ENCODE results near the gene NHEJ1. TPM values are rescaled to one million over a fixed set of nuclear protein-coding genes. Genes with fewer than 3 reads are reported as not detected.

Gene NHEJ1
- total RNA-seq, 1 experiment from 2014 or later = 20.8 TPM

DNA sequence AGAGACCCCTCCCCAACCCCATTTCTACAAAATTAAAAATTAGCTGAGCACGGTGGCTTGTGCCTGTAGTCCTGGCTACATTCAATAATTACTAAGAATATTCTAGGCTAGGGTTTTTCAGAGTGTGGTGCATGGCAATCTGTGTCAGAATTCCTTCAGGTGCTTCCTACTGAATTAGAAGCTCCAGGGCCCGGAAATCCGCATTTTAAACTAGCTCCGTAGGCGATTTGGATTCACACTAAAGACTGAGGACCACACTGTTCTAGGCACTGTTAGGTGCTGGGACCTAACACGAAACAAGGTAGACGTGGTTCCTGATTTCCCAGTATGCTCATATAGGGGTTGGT, 45.3 kb upstream of the NHEJ1 start:
- peak overlapping the region; percentile 26 for H3K9ac ChIP-seq (ENCODE audit: extremely low read depth, insufficient read length, low read length)

More for the DNA sequence above, 45.3 kb upstream of the NHEJ1 start:
- Histone ChIP-seq H3K79me1 (ENCODE audit: insufficient read depth, low read depth, low read length, poor library complexity, severe bottlenecking) (no peaks in the 10 kb centered on the region), H3K14ac (ENCODE audit: insufficient read depth, low read length) (no peak overlapping the region), H3K56ac (ENCODE audit: insufficient read length, low read depth, low read length) (no peak overlapping the region), H3K23ac (ENCODE audit: insufficient read length, low read depth, low read length) (no peak overlapping the region), H3K27ac (ENCODE audit: insufficient read length, low read depth, low read length) (no peak overlapping the region), H3K4ac (ENCODE audit: low read depth, low read length) (no peak overlapping the region), H2BK12ac (ENCODE audit: insufficient read length, low read depth, low read length) (no peak overlapping the region), H2AFZ (ENCODE audit: low read length) (no peak overlapping the region), H2BK120ac (ENCODE audit: low read depth, low read length, poor library complexity, severe bottlenecking) (no peak overlapping the region), H4K8ac (replicated peaks; ENCODE audit: insufficient read length, low read depth, low read length) (no peak overlapping the region), H3T11ph (ENCODE audit: low read length) (no peak overlapping the region), H3K4me2 (ENCODE audit: insufficient read depth, insufficient read length, low read length) (peak overlapping the region; percentile 87), H2BK15ac (ENCODE audit: low read depth, low read length) (no peak overlapping the region), H3K27me3 (ENCODE audit: insufficient read depth, low read length) (no peaks in the 10 kb centered on the region), H3K9me3 (ENCODE audit: control insufficient read depth, low read depth, low read length) (no peaks in the 10 kb centered on the region), H4K5ac (ENCODE audit: insufficient read length, low read depth, low read length) (no peak overlapping the region), H2BK5ac (ENCODE audit: insufficient read length, low read length) (no peak overlapping the region), H3K23me2 (ENCODE audit: insufficient read length, low read depth, low read length, poor library complexity, severe bottlenecking) (peaks cover 4% of the 10 kb centered on the region), H3K18ac (ENCODE audit: insufficient read length, low read depth, low read length) (no peak overlapping the region), H2AK5ac (ENCODE audit: insufficient read length, low read length) (no peak overlapping the region), H4K91ac (ENCODE audit: insufficient read length, low read depth, low read length) (no peak overlapping the region), H3K79me2 (ENCODE audit: insufficient read depth, low read length) (no peaks in the 10 kb centered on the region), H2BK20ac (ENCODE audit: low read depth, low read length, poor library complexity, severe bottlenecking) (no peak overlapping the region), H4K20me1 (ENCODE audit: control insufficient read depth, insufficient read depth, insufficient read length) (no peaks in the 10 kb centered on the region), H3K4me1 (ENCODE audit: insufficient read depth, low read length) (no peaks in the 10 kb centered on the region)
- Mint-ChIP-seq H3K36me3 (ENCODE audit: insufficient read depth in 1 of 3, low read depth in 3 of 3) (peaks cover 4 to 36% (median 30%) of the 10 kb centered on the region in 3 experiments), H3K27ac (peak overlapping the region in 2 of 3 experiments; percentile 90 to 96; a peak in 3 of 7 replicates), H3K4me3 (peak overlapping the region; percentile 83 to 88), H3K4me1 (peaks cover 8 to 14% of the 10 kb centered on the region in 2 experiments), H3K9me3 (peaks cover 3 to 5% of the 10 kb centered on the region in 2 experiments; a peak in 3 of 5 replicates), H3K27me3 (ENCODE audit: low read depth) (peaks cover 10% of the 10 kb centered on the region)
- no peak for DNase-seq
- TF ChIP-seq, protein P1, sequence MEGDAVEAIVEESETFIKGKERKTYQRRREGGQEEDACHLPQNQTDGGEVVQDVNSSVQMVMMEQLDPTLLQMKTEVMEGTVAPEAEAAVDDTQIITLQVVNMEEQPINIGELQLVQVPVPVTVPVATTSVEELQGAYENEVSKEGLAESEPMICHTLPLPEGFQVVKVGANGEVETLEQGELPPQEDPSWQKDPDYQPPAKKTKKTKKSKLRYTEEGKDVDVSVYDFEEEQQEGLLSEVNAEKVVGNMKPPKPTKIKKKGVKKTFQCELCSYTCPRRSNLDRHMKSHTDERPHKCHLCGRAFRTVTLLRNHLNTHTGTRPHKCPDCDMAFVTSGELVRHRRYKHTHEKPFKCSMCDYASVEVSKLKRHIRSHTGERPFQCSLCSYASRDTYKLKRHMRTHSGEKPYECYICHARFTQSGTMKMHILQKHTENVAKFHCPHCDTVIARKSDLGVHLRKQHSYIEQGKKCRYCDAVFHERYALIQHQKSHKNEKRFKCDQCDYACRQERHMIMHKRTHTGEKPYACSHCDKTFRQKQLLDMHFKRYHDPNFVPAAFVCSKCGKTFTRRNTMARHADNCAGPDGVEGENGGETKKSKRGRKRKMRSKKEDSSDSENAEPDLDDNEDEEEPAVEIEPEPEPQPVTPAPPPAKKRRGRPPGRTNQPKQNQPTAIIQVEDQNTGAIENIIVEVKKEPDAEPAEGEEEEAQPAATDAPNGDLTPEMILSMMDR (conservative IDR thresholded peaks at IDR 0.05) = no peak
- no CpG with 5 or more reads among the region's 7 CpGs for WGBS (ENCODE audit: extremely low coverage, insufficient read length, low lambda C conversion rate)

All from H9 (cell line).